ENCODE results near the gene BMS1. TPM values are rescaled to one million over a fixed set of nuclear protein-coding genes. Genes with fewer than 3 reads are reported as not detected.

Gene BMS1, protein sequence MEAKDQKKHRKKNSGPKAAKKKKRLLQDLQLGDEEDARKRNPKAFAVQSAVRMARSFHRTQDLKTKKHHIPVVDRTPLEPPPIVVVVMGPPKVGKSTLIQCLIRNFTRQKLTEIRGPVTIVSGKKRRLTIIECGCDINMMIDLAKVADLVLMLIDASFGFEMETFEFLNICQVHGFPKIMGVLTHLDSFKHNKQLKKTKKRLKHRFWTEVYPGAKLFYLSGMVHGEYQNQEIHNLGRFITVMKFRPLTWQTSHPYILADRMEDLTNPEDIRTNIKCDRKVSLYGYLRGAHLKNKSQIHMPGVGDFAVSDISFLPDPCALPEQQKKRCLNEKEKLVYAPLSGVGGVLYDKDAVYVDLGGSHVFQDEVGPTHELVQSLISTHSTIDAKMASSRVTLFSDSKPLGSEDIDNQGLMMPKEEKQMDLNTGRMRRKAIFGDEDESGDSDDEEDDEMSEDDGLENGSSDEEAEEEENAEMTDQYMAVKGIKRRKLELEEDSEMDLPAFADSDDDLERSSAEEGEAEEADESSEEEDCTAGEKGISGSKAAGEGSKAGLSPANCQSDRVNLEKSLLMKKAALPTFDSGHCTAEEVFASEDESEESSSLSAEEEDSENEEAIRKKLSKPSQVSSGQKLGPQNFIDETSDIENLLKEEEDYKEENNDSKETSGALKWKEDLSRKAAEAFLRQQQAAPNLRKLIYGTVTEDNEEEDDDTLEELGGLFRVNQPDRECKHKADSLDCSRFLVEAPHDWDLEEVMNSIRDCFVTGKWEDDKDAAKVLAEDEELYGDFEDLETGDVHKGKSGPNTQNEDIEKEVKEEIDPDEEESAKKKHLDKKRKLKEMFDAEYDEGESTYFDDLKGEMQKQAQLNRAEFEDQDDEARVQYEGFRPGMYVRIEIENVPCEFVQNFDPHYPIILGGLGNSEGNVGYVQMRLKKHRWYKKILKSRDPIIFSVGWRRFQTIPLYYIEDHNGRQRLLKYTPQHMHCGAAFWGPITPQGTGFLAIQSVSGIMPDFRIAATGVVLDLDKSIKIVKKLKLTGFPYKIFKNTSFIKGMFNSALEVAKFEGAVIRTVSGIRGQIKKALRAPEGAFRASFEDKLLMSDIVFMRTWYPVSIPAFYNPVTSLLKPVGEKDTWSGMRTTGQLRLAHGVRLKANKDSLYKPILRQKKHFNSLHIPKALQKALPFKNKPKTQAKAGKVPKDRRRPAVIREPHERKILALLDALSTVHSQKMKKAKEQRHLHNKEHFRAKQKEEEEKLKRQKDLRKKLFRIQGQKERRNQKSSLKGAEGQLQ
- total RNA-seq (2022; extraction: Qiagen RNA extraction), result 21.1 to 26.4 TPM (median 22.0 TPM) in 5 replicates

DNA sequence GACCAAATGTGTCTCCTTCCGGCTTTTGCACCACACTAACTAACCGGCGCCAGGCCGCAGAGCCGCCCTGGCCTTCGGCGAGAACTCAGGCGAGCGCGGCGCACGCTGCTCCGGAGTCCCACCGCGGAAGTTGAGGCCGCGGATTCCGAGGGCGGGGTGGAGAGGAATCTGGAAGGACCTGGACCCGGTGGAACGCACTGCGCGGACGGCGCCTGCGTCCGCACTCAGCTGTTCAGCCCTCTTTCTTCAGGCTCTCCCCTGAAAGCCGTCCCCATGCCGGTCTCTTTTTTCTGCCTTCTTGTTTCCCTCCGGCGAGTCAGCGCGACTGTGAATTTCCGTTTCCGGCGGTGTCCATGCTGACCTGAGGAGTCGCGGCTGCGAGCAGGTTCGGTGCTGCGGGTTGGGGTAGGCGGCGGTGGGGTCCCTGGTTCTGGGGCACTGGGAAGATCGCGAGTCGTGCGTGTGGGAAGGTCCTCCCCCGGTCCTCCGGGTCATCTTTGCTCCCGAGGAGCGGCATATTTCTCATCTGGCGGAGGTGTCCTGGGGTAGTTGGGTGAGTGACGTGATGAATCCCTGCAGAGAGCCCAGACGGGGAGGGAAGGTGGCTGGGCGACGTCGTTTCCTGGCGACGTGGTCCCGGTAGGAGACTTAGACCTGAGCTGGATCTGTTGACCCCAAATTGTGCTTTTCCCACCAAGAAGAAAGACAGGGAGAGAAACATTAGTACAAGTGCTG lies at the start of gene BMS1:
Gene BMS1, plus strand, starts transcription at position 350 of the 735 bp plus-strand sequence. CDS start 1,600 bp downstream, outside the sequence.

Other genes with a start within 250 kb of the BMS1 start
- gene ZNF33B, start 144.2 kb upstream of the BMS1 start, total RNA-seq (2022; extraction: Qiagen RNA extraction), result 5.0 to 6.6 TPM (median 5.7 TPM) in 5 replicates

All from A549 treated with Mapracorat at 1 μM for 4 hours (cell line).